Measurements from ENCODE around the gene PUS3.
"Not testable (repeated sequence)": the region's sequence is repeated elsewhere in the genome, so short reads cannot be mapped to it uniquely, and the experiment has no call there.

Gene PUS3

GRCh38 chr11:125857670-125858069 is 45.3 kb downstream of the PUS3 start:
- not testable (repeated sequence) for DNase-seq

- DNase-seq = no peak
These were observed 56.8 kb downstream of the PUS3 start for GRCh38 chr11:125846188-125846587.

Data from OCI-M1 (cell line).